ENCODE data around the gene ADAMTS6.
"Not testable (repeated sequence)": the region's sequence is repeated elsewhere in the genome, so short reads cannot be mapped to it uniquely, and the experiment has no call there.

ADAMTS6 gene

DNA sequence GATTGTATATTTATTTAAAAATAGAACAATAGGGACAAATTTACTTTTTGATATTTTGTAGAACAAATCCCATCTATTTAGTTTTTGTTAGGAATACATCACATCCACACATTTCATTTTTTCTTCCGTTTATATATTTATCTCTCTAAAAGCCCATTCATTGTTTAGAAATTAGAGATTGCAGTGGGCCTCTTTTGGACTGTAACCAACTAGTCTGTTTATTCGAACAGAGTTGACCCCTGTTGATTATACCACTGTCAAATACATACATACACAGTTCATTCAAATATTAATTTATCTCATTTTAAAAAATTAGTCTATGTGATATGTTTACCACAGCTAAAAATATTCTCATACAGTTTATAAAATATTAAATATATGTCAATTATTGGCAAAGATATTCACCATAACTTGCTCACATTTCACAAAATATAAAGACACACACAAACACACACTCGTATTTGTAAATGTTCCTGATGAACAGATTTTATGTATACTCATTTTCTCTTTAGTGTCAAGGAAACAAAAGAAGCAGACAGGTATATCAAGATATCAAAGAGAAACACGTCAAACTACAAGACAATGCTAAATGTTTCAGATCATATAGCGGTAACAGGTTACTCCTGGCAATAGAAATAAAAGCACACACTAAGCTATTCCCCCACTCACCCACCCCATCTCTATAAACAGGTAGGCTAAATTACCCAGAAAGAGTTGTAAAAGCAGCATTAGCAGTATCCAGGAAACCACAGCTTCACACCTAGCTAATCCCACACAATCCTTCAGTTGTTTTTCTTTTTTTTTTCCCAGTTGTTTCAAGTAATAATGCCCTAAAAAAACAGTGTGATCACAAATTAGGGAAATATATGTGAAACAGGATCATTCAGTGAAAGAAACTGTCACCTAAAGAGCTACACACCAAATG, 283.9 kb downstream of the ADAMTS6 start:
- no peak for DNase-seq (ENCODE audit: low read depth)

DNA sequence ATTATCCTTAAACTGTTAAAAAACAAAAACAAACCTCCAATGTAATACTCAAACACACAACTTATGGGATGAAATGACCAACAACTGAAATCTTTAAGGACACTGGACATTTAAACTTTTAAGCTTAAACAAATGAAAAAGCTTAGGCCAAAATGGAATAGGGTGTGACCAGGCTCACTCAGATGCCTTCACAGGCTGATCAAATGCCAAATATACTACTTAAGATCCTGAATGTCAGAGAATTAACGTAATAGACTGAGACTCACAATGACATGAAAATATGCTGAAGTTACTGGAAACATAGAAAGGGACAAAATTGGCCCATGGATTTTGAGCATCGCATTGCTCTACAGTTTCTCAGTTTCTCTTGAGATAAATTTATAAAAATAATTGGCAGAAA, 286.8 kb downstream of the ADAMTS6 start:
- DNase-seq (ENCODE audit: low read depth): no peak

DNA sequence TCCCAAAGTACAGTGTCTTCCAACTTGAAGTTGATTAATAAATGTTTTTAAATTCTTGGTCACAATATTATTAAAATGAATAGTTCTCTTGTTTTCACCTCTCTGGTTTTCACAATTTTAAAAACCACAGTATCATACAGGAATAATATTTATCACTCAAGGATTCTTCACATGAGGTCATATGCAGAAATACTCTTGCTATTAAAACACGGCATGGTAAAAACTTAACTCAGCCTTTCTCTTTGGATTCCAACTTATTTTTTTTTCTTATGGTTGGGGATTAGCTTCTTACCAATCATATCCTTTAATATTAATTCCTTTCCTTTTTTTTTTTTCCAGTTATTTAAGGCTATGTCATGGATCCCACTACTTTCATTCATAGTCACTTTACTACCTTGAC, 289.4 kb downstream of the ADAMTS6 start:
- DNase-seq (ENCODE audit: low read depth): no peak

DNA sequence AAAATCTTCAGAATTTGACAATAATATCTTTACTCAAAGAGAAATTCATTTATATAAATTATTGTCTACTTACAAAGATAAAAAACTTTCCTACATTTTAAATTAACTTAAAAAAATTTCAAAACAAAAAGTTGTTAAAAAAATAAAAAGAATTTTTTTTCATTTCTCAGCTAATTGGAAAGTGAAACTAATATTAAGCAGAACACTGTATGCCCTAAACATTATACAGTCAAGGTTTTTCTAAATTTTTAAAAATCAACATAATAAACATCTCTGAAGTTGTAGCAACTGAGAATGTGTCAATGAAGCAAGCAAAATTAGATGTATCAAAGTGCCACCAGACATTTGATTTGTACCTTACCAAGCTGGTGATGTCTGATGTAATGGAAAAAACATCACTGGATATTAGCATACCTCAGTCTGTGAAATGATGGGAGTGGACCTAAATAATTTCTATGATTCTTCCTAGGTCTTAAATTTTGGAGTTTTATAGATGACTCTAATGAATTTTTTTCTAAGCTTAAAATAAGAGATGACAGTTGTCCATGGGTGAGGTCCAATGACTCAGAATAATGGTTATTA, 290.1 kb downstream of the ADAMTS6 start:
- DNase-seq (ENCODE audit: low read depth): peak; percentile 54

DNA sequence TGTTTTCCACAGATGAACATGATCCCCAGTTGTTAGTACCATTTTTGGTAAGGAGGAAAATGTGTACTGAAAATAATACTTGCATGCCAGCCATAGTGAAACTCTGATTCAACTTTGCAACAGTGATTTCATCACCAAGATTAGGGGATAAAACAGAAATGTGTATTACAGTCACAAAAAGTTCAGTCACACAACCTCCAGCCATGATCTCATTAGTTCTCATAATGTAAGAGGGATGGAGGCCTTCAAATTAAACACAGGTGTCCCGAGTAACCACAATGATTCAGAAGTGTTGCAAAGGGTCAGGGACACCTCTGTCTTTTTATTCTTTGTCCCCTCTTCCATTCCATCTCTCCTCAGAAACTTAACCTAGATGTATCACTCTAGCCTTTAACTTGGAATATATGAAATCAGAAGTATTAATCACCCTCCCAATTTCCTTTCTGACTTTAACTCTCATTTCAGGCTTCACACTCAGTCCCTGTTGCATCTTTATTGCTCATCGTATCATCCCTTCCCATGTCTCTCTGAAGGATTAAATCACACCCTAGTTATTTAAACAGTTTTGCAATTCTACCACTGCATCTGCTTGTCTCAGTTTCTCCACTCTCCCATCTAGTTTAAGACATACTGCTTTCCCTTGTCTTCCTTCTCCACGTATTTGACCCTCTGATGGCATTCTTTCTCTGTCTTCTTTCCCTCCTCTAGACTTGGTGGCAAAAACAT, 291.2 kb downstream of the ADAMTS6 start:
- peak; percentile 99 for DNase-seq (ENCODE audit: low read depth)

DNA sequence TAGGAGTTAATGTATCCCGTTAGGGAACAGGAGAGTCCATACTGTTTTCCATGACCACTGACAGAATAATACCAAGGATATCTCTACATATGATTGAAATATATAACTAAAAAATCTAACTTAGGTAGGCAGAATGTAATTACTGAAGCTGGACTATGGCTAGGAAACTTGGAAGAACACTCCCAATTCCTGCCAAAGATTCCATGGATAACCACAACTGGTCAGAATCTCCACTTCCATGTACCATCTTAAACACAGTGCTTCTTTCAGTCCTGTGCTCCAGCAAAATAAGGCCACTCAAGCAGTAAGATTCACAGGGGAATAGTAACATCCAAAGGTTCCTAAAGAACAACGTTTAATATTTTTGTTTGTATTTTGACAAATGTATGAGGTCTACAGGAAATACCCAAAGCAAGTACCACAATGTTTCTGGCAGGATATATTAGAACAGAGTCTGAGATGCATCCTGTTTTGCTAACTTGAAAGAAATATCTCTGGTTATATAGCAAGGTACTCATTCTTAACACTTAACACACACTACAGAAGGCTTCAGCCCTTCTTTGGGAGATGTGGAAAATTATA, 295.0 kb downstream of the ADAMTS6 start:
- peak; percentile 35 for DNase-seq (ENCODE audit: low read depth)

DNA sequence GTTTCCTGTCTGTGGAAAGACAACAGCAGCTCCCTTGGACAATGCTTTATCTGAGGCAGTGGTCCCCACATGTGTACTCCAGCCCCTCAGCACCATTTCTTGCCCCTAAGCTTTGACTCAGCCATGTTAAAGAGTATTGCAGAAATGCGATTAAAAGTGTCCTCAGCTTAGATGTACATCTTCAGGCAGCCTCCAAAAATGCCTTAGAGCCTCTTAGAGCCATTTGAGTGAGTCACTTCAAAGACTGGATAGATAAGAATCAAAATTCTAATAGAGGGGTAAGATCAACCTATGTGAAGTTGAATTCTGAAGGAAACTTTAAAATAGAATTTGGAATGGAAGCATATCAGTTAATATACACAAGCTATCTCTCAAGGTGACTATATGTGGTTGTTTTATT, 296.3 kb downstream of the ADAMTS6 start:
- peak; percentile 84 for DNase-seq (ENCODE audit: low read depth)

DNA sequence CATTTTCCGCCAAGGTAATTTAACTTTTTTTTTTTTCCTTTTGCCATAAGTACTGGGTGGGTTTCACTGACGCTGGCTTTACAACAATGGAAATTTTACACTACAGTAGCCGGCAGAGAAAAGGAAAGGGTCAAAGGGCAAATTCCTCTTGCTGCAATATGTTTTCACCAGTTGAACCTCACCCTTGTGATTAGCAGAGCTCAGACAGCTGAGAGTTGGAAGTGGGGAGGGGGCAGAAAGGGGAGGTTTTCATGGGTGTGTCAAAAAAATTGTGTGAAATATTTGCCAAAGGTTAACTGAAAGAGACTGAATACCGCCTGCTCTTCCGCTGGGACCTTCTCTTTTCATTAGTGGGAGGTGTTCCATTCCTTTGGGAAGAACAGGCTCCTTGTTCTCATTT, 296.9 kb downstream of the ADAMTS6 start:
- no peak for DNase-seq (ENCODE audit: low read depth)

DNA sequence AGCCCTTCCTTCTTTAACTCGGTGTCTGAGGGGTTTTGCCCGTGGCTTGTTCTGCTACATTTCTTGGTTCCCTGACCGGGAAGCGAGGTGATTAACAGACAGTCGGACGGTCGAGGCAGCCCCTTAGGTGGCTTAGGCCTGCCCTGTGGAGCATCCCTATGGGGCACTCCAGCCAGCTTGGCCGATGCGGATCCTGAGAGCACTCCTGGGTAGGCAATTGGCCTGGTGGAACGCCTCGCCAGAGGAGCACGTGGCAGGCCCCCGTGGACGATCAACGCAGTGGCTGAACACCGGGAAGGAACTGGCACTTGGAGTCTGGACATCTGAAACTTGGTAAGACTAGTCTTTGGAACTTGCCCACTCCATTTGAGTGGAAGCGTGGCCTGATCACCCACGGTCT, 307.5 kb downstream of the ADAMTS6 start:
- DNase-seq (ENCODE audit: low read depth): not testable (repeated sequence)

DNA sequence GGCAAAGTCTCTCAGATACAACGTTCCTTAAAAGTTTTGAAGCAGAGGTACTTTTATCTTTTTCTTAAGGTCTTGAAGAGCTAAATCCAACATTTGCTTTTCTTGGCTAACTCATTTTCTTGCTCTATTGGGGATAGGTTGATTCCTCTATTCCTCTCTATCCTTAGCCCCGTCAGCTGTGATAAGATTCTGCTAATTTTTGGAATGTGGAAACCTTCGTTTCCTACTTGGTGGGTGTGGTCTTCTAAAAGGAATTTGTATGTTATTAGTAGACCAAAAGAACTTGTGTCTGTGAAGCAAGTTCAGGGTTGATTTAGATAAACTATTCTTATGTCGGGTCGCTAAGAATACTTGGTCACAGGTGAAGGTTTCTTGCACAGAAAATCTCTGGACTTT, 308.6 kb downstream of the ADAMTS6 start:
- DNase-seq (ENCODE audit: low read depth): no peak

DNA sequence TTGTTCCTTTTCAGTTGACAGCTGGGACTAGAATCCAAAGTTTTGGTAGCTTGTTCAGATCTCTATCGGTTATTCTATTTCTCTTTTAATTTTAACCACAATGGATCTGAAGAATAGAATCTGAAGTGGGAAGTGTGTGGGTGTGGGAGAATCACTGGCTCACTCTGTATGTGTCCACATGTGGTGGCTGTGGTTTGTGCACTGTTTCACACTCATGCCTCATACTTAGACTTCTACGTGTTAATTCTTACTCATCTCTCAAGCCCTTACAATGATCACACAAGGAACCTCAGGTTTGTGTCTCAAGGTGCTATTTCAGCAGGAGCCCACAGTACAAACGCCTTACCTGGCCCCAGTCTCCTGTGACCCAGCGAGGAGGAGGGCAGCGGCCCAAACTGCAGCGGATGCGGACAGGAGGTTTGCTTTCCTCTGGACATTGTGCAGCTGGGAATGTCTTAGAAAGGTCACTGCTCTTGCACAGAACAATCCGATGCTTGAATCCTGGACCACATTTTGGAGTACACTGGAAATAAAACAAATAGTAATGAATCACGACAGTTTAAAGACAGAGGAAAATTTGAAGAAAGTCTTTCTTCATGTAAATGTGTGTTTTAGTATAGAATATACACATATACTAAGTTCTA, 309.1 kb downstream of the ADAMTS6 start:
- peak; percentile 71 for DNase-seq (ENCODE audit: low read depth)

DNA sequence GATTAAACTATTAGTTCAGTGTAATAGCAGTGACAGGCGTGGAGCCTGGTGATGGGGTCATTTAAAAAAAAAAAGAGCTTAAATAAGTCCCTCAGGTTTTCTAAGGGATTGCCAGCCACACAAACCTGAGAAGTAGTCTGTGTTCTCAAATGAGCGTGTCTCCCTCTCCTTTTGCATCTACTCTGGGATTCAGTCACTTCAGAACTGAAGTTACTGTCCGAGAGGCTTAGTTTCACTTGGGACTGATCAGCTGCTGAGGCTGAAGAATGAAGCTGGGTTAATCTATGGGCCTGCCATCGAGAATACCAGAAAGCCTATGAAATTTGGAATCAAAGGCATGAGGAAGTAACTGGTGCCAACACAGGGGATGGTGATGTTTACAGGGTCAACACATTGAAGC, 310.1 kb downstream of the ADAMTS6 start:
- DNase-seq (ENCODE audit: low read depth): no peak

DNA sequence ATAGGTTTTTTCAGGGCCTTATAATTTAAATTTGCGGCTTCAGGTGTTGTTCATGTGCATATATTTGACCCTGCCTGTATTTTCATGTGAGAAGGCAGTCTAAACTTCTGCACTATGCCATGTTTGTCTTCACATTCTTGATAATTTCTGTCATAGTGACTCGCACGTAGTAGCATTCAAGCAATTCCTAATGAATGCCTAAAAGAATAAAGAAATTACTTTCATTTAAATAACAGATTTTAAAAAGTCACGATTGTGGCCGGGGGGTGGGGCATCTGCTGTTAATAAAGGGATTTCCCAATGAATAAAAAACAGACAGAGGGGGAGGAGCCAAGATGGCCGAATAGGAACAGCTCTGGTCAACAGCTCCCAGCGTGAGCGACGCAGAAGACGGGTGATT, 318.0 kb downstream of the ADAMTS6 start:
- DNase-seq (ENCODE audit: low read depth): peak; percentile 91

DNA sequence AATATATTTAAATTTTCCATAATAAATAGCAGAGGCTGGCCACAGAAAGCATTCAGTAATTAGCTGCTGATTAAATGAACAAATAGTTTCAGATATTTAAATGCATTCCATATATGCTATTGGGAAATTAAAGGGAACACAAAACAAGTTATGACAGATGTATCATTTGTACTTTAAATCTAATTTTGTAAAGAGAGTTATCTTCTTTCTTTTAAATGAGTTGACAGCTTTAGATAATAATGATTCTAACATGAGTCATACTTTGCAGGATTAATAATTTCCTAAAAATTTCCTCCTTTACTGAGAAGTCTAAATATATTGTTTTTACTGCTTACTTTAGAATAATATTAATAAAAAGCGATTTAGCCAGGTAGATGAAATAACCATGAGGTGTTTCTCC, 320.1 kb downstream of the ADAMTS6 start:
- DNase-seq (ENCODE audit: low read depth): peak; percentile 28

DNA sequence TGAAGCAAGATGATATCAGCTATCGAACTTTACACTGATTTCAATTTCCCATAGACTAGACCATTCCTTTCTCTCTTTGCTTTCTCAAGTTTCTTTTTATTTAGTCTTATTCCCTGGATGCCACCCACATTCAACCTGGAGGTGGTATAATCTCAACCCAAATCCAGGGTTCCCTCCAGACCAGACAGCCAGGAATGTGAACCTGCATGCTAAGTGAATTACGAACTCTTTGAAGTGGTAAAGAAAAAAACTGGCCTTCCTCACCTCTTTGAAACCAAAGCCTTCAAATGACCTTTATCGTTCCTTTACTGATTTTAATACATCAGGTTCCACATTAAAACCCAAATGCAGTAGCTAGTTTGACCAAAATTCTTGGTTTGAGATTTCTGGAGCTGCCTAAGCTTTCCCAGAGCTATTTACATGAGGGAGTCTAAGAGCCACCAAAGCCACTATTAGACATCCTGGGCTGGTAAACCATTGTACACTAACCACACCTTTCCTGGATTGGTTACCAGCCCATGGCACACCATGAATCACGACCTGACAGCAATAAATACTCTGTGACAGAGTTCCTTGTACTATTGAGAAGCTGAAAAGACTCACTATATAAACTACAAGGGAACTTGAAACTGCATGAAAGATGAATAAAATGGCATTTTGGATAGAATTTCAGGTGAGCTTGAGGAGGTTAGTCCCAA, 323.7 kb downstream of the ADAMTS6 start:
- DNase-seq (ENCODE audit: low read depth): peak; percentile 24

DNA sequence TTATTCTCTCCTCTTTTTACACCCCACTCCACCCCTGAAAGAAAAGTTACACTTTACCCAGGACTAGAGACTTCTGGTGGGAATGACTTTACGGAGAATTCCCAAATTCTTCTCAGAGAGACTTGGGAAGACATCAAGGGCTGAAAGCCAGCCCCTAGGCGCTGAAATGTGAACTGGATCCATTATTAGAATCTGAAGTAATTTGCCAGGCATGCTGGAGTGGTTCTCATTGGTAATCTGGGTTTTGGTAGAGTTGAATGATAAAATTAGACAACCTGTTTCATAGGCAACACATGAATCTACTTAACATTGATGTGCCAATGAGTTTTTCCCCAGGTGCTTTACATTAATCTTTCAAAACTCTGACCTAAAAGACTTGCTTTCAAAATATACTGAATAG, 324.8 kb downstream of the ADAMTS6 start:
- DNase-seq (ENCODE audit: low read depth): no peak

DNA sequence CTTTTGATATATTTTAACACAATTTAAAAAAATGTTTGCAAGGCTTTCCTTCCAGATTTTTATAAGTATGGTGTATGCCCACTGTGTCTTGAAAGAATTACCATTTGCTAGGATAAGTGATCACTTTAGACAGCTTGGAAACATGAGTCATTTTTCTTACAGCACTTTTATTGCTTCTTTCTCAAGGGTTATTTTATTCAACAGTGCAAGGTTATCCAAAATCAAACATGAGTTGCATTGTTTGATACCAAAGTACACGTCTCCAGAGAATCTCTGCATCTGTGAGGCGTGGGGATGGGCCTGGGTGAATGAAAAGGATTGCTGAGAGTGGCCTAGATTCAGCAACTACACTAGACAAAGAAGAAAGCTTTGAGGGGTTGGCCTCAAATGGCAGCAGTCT, 329.6 kb downstream of the ADAMTS6 start:
- DNase-seq (ENCODE audit: low read depth): peak; percentile 88

DNA sequence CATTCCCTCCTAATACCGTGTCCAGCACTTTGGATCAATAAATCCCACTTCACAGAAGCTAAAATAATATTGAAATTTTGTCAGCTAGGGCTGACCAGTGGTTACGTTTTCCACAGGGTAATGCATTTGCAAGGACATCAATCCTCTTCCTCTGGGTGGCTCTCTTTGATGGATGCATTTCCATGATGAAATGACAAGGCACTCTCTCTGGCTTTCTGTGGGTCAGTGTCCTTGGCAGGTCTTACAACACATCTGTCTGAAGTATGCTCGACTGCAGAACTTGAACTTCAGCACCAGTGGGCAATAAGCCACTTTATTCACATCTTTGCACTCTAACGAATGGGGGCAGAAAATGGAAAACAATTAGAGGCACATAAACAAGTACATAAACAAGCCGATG, 330.1 kb downstream of the ADAMTS6 start:
- peak; percentile 62 for DNase-seq (ENCODE audit: low read depth)

DNA sequence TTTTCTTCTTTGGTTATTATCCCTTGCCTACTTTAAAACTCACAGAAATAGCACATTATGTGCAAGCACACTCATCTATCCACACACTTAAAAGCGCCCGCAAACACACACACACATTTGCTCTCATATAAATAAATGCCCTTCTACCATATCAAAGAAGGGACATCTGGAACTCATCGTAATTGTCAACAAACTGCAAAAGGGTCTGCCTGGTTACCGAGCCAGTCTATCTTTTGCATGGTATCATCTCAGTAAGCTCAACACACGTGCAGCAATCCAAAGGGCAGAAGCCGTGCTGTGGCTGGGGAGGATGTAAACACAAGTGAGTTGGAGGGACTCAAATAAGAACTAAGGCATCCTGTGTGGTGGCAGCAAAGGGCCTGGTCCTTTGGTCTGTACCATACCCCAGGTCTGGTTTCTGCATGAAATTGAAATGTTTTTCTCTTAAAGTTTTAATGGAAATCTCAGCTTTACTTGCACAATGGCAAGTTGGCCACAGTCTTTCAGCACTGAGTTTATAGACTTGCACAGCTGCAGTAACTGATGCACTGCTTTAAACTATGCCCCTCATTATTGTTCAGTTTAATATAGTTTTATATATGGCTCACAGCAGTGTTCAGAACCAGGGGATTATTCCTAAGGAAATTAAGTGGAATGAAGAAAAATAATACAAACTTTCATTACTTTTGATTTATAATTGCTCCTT, 331.0 kb downstream of the ADAMTS6 start:
- DNase-seq (ENCODE audit: low read depth): no peak

DNA sequence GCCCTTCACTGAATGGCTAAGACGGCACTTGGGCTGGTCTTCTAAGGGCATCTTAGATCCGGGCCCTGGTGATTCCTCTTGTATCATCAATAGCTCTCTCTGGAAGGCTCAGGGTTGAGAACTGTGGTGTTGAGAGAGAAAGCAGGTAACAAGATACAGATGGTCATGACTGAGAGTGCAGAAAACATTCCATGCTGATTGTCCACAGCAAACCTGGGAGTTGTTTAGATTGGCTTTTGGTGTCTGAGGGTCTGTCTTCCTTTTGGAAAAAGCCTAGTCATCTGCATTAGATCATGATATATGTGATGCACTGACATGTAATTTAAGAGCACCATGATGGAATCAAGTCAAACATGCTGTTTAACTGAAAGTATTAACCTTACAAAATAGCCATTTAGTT, 331.9 kb downstream of the ADAMTS6 start:
- DNase-seq (ENCODE audit: low read depth): no peak

Measured in EH (cell line).